Neural crest cell (in vitro differentiated cells): Measurements from ENCODE around the gene CTAG1A. TPM values are rescaled to one million over a fixed set of nuclear protein-coding genes. Genes with fewer than 3 reads are reported as not detected.
"Not testable (repeated sequence)": the region's sequence is repeated elsewhere in the genome, so short reads cannot be mapped to it uniquely, and the experiment has no call there.

Experiments used
- DNase-seq: peaks from one replicate; pipeline ENCODE4 v3.0.0; 2021; ENCODE audit warnings: low read depth, mixed read lengths, low spot score
- H3K27ac Mint-ChIP-seq: one replicate; pipeline ENCODE4 v1.8.0; 2021; ENCODE audit warnings: mild to moderate bottlenecking, mixed read lengths; ENCODE audit not compliant: unreplicated experiment
- H3K27me3 Mint-ChIP-seq: 2 replicates; pipeline ENCODE4 v1.8.0; 2021; ENCODE audit warnings: low read depth, mild to moderate bottlenecking, mixed read lengths
- H3K36me3 Mint-ChIP-seq: 2 replicates; pipeline ENCODE4 v1.8.0; 2021; ENCODE audit warnings: low read depth, mild to moderate bottlenecking, mixed read lengths
- H3K4me1 Mint-ChIP-seq: 2 replicates; pipeline ENCODE4 v1.8.0; 2021; ENCODE audit warnings: mixed read lengths
- H3K4me3 Mint-ChIP-seq: one replicate; pipeline ENCODE4 v1.8.0; 2021; ENCODE audit warnings: mild to moderate bottlenecking, mixed read lengths
- H3K9me3 Mint-ChIP-seq: 2 replicates; pipeline ENCODE4 v1.8.0; 2021; ENCODE audit warnings: mixed read lengths
- total RNA-seq: library from RNA; stranded (reverse); gene quantifications from 2 replicates; pipeline ENCODE4 v1.2.1, GENCODE V29; 2021
- TF ChIP-seq, protein P1 (sequence below): fragments of 200-600 bp; sonication (generic); conservative IDR thresholded peaks from 2 replicates; pipeline ENCODE4 v1.5.0; 2021; ENCODE audit warnings: antibody characterized with exemption, mild to moderate bottlenecking

Gene CTAG1A
- total RNA-seq, 1 donor from 2014 or later, result not detected

DNA sequence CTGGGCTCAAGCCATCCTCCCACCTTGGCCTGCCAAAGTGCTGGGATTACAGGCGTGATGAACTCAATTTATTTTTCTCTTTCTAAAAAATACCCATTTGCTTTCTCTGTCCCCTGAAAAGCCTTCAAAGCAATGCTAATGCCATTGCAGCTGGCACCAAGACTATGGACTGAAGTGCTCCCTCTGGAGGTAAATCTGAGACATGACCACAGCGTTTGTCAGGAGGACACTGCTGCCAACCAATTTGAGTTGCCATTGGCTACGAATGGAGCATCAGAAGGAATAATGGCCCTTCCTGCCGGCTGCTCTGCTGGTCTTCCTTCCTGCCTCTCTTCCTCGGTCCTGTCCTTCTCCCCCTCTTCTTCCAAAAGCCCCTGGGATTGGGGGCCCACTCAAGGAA is 9.9 kb upstream of the CTAG1A start:
- H3K4me1 Mint-ChIP-seq, H3K4me3 Mint-ChIP-seq, H3K9me3 Mint-ChIP-seq, H3K27ac Mint-ChIP-seq, H3K36me3 Mint-ChIP-seq, H3K27me3 Mint-ChIP-seq, DNase-seq: not testable (repeated sequence)

DNA sequence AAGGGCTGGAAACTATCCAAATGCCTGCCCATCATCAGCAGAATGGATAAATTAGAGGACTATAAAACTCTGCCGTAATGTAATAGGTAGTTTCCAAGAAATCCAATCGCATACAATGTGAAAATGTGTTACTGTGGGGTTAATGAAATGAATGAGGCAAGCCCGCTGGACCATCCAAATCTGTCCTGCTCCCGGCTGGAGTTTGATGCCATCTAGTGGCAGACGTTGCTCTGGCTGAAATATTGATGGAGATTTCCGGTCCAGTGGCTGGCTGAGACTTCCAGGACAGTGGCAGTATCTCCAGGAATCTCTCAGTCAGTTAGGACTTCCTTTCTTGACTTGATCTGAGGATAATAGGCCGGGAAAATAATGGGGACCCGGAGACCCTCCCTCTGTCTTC is 1.9 kb upstream of the CTAG1A start:
- H3K9me3 Mint-ChIP-seq, H3K36me3 Mint-ChIP-seq, H3K4me3 Mint-ChIP-seq, H3K4me1 Mint-ChIP-seq, H3K27me3 Mint-ChIP-seq, H3K27ac Mint-ChIP-seq, DNase-seq: not testable (repeated sequence)

DNA sequence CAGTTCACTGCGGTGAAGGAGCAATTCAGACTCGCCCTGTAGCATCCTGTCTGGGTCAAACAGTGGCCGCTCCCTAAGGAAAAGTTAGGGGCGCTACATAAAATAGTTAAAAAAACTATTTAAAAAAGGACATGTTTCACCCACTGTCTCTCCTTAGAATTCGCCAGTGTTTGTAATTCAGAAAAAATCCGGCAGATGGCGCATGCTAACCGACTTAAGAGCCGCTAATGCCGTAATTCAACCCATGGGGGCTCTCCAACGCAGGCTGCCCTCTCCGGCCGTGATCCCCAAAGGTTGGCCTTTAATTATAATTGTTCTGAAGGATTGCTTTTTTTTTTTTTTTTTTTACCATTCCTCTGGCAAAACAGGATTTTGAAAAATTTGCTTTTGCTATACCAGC is 5.5 kb downstream of the CTAG1A start:
- not testable (repeated sequence) for DNase-seq, H3K36me3 Mint-ChIP-seq, H3K9me3 Mint-ChIP-seq, H3K4me1 Mint-ChIP-seq, H3K27ac Mint-ChIP-seq, H3K4me3 Mint-ChIP-seq, H3K27me3 Mint-ChIP-seq

DNA sequence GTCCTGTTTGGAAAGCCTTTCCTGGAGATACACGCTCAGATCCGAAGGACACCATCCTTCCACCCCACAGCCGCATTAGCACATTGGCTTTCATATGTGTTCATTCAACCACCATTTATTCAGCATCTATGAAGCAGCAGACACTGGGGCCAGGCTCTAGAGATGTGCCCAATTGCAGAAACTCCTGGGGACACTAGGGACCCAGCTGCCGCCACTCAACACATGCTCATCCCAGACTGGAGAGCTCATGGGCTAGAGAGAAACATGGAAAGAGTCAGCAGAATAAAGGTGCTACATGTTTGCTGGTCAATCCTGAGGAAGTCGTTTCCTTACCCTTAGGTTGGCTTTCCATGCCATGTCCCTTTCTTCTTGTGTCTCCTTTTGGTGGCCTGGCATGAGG is 7.6 kb downstream of the CTAG1A start:
- Mint-ChIP-seq H3K4me1 (no peaks in the 10 kb centered on the region), H3K4me3 (no peak overlapping the region), H3K27ac (no peak overlapping the region), H3K27me3 (peaks cover 6% of the 10 kb centered on the region), H3K36me3 (peaks cover 9% of the 10 kb centered on the region), H3K9me3 (peaks cover 9% of the 10 kb centered on the region)
- no peak for DNase-seq
- TF ChIP-seq, protein P1, sequence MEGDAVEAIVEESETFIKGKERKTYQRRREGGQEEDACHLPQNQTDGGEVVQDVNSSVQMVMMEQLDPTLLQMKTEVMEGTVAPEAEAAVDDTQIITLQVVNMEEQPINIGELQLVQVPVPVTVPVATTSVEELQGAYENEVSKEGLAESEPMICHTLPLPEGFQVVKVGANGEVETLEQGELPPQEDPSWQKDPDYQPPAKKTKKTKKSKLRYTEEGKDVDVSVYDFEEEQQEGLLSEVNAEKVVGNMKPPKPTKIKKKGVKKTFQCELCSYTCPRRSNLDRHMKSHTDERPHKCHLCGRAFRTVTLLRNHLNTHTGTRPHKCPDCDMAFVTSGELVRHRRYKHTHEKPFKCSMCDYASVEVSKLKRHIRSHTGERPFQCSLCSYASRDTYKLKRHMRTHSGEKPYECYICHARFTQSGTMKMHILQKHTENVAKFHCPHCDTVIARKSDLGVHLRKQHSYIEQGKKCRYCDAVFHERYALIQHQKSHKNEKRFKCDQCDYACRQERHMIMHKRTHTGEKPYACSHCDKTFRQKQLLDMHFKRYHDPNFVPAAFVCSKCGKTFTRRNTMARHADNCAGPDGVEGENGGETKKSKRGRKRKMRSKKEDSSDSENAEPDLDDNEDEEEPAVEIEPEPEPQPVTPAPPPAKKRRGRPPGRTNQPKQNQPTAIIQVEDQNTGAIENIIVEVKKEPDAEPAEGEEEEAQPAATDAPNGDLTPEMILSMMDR, result no peak

DNA sequence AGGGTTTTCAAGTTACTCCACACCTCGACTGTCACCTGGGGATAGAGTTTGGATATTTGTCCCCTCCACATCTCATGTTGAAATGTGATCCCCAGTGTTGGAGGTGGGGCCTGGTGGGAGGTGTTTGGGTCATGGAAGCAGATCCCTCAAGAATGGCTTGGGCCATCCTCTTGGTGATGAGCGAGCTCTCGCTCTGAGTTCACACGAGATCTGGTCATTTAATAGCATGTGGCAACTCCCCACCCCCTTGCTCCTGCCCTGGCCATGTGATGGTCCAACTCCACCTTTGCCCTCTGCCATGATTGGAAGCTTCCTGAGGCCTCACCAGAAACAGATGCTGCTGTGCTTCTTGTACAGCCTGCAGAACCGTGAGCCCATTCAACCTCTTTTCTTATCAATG is 8.3 kb downstream of the CTAG1A start:
- H3K4me3 Mint-ChIP-seq, result no peak overlapping the region
- no peak for DNase-seq
- no peak overlapping the region for H3K27ac Mint-ChIP-seq
- H3K27me3 Mint-ChIP-seq, result peaks cover 6% of the 10 kb centered on the region
- no peaks in the 10 kb centered on the region for H3K4me1 Mint-ChIP-seq
- TF ChIP-seq, protein P1, result no peak
- H3K9me3 Mint-ChIP-seq, result peaks cover 14% of the 10 kb centered on the region
- peaks cover 9% of the 10 kb centered on the region for H3K36me3 Mint-ChIP-seq

DNA sequence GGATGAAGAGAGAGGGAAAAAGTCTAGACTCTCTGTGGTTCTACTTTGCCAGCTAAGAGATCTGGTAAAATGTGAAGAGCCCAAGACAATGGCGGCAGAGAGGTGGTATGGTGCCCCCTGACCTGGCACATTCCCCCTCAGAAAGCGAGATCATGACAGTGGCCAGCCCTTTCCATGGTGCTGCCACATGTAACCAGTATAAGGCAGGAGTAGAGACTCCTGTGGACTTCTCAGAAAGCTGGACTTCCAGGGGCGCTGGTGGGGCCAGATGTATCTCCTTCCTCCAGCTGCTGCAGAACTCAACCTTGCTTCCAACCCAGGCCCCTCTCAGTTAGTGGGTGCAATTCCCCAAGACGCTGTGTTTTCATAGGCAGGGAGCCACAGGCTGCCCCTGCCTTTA is 9.6 kb downstream of the CTAG1A start:
- no peak for DNase-seq
- no peaks in the 10 kb centered on the region for H3K4me1 Mint-ChIP-seq
- TF ChIP-seq, protein P1, result no peak
- peaks cover 6% of the 10 kb centered on the region for H3K27me3 Mint-ChIP-seq
- H3K27ac Mint-ChIP-seq, result no peak overlapping the region
- H3K36me3 Mint-ChIP-seq, result peaks cover 9% of the 10 kb centered on the region
- no peak overlapping the region for H3K4me3 Mint-ChIP-seq
- peaks cover 14% of the 10 kb centered on the region for H3K9me3 Mint-ChIP-seq

DNA sequence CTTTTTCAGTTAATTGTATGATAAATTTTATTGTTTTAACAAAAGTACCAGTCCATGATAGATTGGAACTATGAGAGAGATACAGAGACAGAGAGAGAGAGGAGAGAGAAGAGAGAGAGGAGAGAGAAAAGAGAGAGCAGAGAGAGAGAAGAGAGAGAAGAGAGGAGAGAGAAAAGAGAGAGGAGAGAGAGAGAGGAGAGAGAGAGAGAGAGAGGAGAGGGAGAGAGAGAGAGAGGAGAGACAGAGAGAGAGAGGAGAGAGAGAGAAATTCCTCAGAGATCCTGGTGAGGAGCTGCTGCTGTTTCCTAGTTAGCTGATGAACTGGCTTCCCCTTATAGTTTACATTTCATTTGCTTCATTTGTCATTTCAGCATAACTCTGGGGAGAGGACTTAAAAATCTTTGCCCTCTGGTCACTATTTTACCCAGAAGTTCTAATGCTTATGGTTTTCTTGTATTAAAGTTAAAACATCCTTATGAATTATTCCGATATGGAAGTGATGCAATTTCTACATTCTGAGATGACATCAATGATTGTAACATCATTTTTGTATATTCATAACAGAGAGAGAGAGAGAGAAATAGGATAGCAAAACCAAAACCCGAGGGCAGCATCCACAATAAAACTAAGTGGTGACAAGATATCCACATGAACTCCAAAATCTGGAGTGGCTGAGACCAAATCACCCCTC is 10.8 kb downstream of the CTAG1A start:
- Mint-ChIP-seq H3K36me3 (peaks cover 9% of the 10 kb centered on the region), H3K9me3 (peaks cover 14% of the 10 kb centered on the region), H3K4me1 (no peaks in the 10 kb centered on the region), H3K27me3 (peaks cover 6% of the 10 kb centered on the region), H3K4me3 (no peak overlapping the region), H3K27ac (no peak overlapping the region)
- DNase-seq, result no peak
- TF ChIP-seq, protein P1, result no peak
